Globus pallidus (tissue), 1 donor: ENCODE results near the gene ABCC1.
"Not testable (repeated sequence)": the region's sequence is repeated elsewhere in the genome, so short reads cannot be mapped to it uniquely, and the experiment has no call there.

Experiments
- DNase-seq: peaks from one replicate; pipeline ENCODE4 v3.0.0-alpha.2; 2015; ENCODE audit warnings: low spot score

ABCC1 gene

DNA sequence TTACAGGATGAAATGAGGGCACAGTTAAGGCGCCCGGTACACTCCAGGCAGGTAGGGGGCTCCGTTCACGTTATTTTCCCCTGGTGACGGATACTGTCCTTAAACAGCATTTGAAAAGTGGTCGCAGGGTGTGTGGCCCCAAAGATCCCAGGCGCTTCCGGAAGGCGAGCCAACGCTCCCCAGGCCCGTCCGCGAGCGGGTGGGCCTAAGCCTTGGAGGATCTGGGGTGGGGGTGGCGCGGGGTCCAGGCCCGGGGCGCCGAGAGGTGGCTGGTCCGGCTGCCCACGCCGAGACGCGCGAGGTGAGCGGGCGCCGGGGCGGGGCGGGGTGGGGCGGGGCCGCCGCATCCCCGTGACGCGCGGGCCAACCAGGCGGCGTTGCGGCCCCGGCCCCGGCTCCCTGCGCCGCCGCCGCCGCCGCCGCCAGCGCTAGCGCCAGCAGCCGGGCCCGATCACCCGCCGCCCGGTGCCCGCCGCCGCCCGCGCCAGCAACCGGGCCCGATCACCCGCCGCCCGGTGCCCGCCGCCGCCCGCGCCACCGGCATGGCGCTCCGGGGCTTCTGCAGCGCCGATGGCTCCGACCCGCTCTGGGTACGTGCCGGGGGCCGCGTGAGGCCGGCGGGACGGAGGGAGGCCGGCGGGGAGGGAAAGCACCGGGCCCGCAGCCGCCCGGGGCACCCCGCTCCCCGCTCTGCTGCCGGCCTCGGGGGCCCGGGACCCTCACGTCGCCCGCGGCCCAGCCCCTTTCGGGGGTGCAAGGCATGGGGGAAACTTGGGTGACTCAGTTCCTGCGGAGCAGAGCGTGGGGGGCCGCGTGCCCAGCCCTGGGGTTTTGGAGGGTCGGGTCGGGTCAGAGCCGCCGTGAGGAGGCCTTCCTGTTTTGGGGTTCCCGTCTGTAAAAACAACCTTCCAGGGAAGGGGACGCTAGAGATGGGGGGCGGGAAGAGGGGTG lies at the start of gene ABCC1:
ABCC1 (plus strand) TSS at position 407 of the 951 bp plus-strand sequence; CDS start at position 543, 136 bp downstream.
- no peak for DNase-seq

DNA sequence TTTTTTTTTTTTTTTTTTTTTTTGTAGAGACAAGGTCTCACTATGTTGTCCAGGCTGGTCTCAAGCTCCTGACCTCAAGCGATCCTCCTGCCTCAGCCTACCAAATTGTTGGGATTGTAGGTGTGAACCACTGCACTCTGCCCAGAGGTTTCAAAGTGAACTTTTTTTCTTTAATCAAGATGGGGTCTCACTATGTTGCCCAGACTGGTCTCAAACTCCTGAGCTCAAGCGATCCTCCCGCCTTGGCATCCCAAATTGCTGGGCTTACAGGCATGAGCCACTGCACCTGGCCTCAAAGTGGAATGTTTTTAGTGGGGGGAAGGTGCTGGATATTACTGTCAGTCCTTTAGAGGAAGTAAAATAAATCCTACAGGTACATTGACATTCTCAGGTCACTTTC lies 49.1 kb upstream of the ABCC1 start:
- DNase-seq = no peak

DNA sequence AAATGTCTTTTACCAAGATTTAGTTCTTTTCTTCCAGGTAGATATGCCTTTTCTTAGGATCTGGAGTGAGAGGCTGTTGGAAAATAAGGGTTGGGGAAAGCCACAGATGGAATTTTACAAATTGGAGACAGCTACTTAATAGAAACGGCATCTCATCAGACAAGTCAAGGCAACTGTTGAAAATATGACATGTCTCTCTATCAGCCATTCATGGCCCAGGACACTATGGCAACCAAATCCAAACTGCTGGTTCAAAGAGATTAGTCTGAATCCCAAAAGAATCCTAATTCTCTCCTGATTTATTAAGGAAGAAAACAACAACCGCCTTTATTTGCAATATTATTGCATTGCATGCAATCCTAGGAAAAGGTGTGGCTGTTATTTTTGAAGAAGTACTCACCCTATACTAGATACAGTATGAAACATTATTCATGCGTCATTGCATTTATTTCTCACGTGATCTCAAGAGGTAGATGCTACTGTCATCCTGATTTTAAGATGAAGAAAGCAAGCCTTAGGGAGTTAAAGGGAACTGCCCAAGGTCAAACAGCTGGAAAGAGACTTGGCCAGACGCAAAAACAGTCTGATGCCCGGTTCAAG lies 48.4 kb upstream of the ABCC1 start:
- DNase-seq = no peak

DNA sequence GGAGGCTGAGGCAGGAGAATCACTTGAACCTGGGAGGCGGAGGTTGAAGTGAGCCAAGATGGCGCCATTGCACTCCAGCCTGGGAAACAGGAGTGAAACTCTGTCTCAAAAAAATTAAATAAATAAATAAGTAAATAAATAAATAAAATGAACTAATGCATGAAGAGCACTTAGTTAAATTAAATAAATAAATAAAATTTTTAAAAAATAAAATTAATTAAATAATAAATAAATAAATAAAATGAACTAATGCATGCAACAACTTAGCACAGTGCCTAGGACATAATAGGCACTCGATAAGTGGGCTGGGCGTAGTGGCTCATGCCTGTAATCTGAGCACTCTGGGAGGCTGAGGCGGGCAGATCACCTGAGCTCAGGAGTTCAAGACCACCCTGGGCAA lies 45.5 kb upstream of the ABCC1 start:
- DNase-seq = no peak

DNA sequence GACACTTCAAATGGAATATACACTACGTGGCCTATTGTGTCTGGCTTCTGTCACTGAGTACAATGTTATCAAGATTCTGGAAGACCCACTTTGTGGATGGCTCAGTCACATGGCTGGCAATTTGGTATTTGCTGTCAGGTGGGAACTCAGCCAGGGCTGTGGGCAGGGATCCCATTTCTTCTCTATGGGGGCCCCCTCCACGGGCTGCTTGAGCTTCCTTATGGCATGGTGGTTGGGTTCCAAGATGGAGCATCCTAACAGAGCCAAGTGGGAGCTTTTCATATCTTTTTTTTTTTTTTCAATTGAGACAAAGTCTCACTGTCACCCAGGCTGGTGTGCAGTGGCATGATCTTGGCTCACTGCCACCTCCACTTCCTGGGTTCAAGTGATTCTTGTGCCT lies 43.0 kb upstream of the ABCC1 start:
- no peak for DNase-seq

DNA sequence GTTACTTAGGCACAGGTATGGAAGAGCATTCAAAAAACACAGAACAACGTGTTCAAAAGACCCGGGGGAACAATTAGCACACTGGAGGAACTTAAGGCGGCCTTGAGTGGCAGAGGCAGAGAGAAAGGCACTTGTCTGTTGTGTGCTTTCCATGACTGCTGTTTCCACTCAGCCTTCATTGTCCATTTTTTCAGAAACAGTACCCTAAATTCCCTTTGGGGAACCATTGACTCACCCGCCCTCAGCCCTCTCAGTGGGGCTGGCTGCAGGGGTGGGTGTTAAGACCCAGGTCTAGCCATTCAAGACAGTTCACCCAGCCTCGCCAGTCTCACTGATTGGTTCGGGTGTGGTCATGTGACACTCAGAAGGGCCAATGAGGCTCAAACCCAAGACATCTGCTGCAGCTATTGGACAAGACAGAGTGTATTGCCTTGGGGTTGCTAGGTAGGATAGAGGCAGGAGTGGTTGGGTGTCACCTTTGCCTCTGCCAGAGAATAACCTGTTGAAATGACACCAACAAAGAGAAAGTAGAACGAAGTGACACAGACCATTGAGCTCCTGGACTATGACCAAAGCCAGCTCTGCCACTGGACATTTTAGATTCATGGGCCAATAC lies 41.4 kb upstream of the ABCC1 start:
- DNase-seq = no peak

DNA sequence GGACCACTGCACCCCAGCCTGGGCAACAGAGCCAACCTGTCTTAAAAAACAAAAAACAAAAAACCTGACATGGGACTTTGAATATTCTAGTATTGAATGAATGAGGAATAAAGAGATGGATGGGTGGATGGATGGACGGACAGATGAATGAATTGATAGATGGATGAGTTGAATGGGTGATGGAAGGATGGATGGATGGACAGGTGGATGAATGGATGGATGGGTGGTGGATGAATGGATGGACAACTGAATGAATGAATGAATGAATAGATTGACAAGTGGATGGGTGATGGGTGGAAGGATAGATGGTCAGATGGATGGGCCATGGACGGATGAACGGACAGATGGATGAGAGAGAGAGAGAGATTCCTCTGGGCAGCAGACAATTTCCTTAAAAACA lies 38.2 kb upstream of the ABCC1 start:
- no peak for DNase-seq

DNA sequence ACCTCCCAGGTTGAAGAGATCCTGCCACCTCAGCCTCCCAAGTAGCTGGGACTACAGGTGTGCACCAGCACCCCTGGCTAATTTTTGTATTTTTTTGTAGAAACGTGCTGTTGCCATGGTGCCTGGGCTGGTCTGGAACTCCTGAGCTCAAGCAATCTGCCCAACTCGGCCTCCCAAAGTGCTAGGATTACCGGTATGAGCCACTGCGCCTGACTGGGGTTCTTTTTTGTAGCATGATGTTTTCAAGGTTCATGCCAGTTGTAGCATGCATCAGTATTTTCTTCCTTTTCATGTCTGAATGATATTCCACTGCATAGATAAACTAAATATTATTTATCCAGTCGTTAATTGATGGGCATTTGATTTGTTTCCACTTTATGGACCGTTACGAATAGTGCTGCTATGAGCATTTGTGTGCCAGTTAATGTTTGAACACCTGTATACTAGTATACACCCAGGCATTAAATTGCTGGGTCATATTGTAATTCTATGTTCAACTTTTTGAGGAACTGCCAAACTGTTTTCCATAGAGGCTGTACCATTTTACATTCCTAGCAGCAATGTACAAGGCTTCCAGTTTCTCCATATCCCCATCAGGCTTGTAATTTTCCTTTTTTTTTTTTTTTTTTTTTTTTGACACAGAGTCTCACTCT lies 36.2 kb upstream of the ABCC1 start:
- no peak for DNase-seq

DNA sequence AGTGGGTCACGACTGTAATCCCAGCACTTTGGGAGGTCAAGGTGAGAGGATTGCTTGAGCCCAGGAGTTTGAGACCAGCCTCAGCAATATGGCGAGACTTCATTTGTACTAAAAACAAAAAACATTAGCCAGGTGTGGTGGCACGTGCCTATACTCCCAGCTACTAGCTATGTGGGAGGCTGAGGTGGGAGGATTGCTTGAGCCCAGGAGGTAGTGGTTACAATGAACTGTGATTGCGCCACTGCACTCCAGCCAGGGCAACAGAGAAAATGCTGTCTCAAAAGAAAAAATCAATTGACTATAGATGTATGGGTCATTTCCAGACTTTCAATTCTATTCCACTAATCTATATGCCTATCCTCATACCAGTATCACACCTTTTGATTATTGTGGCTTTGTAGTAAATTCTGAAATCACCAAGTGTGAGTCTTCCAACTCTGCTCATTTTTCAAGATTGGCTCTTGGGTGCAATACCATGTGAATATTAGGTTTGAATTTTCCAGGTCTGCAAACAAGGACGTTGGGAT lies 33.8 kb upstream of the ABCC1 start:
- DNase-seq = no peak

DNA sequence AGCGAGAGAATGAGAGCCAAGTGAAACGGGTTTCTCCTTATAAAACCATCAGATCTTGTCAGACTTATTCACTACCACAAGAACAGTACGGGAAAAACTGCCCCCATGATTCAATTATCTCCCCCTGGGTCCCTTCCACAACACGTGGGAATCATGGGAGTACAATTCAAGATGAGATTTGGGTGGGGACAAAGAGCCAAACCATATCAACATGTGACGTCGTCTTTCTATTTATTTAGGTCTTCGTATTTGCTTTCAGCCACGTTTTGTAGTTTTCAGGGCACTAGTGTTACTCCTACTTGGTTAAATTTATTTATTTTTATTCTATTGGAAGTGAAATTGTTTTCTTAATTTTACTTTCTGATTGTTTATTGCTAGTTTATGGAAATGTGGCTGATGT lies 33.1 kb upstream of the ABCC1 start:
- no peak for DNase-seq

DNA sequence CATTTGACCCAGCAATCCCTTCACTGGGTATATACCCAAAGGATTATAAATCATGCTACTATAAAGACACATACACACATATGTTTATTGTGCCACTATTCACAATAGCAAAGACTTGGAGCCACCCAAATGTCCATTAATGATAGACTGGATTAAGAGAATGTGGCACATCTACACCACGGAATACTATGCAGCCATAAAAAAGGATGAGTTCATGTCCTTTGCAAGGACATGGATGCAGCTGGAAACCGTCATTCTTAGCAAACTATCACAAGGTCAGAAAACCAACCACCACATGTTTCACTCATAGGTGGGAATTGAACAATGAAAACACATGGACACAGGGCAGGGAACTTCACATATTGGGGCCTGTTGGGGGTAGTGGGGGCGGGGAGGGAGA lies 31.1 kb upstream of the ABCC1 start:
- not testable (repeated sequence) for DNase-seq

DNA sequence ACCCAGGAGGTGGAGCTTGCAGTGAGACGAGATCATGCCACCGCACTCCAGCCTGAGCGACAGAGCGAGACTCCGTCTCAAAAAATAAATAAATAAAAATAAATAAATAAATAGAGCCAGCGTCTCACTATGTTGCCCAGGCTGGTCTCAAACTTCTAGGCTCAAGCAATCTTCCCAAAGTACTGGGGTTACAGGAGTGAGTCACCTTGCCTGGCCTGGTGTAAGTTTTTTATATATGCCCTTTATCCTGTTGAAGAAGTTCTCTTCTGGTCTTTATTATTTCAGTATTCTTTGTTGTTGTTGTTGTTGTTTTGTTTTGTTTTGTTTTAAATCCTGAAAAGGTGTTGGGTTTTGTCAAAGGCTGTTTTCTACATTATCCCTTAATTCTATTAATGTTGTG lies 30.1 kb upstream of the ABCC1 start:
- DNase-seq = no peak

DNA sequence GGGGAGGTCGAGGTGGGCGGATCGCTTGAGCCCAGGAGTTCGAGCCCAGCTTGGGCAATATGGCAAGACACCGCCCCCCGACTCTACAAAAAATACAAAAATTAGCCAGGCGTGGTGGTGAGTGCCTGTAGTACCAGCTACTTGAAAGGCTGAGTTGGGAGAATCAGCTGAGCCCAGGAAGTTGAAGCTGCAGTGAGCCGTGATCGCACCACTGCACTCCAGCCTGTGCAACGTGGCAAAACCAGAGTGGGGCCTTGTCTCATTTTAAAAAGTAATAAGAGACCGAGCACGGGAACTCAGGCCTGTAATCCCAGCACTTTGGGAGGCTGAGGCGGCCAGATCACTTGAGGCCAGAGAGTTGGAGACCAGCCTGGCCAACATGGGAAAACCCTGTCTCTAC lies 24.4 kb upstream of the ABCC1 start:
- DNase-seq = no peak

DNA sequence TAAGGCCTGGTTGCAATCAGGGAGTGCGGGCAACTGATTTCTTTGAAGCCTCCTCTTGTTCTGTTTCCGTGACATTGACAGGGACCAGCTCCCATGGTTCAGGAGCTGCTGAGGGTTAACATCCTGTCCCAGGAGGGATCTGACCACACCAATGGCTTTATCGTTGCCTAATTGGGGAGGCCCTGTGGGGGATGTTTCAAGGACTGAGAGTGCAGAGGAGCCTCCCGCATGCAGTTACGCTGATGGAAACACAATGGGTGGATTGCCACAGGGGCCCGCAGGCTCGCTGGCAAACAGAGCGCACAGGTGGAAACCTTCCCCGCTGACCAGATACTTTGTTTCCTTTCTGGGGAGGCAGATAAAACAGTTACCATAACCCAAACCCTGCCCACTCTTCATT lies 23.8 kb upstream of the ABCC1 start:
- no peak for DNase-seq

DNA sequence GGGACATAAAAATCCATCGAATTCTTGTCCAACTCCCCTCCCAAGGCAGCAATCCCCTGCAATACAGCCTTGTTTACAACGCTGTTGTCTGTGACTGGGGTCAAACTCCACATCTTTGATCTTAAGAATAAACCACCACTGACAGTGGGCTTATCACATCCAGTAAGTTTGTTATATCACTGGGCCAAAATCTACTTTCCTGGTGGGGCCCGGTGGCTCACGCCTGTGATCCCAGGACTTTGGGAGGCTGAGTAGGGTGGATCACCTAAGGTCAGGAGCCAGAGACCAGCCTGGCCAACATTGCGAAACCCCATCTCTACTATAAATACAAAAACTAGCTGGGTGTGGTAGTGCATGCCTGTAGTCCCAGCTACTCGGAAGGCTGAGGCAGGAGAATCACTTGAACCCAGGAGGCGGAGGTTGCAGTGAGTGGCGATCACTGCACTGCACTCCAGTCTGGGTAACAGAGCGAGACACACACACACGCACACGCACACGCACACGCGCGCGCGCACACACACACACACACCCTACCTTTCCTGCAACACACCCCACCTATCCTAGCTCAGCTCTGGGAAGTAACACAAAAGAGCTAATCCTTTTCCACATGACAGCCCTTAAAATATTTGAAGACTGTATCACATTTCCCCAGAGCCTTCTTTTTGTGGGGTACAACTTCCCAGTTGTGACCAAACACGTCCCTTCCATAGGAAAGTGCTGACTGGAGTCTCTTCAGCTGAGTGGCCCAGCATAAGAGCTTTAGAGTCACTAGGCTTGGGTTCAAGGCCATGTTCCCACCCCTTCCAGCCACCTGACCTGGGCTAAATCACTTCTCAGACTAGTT lies 20.9 kb upstream of the ABCC1 start:
- DNase-seq = no peak

DNA sequence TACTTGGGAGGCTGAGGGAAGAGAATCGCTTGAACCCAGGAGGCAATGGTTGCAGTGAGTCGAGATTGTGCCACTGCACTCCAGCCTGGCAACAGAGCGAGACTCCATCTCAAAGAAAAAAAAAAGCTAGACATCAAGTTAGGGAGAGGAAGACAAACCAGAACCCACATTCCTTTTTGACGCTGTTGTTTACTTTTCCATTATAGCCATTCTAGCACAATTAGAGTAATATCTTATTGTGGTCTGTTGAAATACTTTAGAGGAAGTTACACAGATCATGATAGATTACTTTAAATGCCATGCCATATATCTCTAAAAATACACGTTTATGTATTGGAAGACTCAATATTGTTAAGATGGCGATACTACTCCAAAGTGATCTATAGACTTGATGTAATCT lies 16.5 kb upstream of the ABCC1 start:
- no peak for DNase-seq

DNA sequence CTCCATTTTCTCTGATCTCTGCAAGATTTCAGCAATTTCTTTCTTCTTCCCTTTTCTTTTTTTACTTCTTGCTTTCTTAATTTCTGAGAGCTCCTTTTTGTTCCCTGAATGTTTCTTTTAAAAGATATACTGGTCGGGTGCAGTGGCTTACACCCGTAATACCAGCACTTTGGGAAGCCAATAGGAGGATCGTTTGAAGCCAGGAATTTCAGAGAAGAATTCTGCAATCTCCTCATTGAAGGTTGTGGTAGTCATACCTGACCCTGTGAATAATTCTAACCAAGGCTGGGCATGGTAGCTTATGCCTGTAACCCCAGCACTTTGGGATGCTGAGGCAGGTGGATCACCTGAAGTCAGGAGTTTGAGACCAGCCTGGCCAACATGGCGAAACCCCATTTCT lies 15.6 kb upstream of the ABCC1 start:
- DNase-seq = no peak

DNA sequence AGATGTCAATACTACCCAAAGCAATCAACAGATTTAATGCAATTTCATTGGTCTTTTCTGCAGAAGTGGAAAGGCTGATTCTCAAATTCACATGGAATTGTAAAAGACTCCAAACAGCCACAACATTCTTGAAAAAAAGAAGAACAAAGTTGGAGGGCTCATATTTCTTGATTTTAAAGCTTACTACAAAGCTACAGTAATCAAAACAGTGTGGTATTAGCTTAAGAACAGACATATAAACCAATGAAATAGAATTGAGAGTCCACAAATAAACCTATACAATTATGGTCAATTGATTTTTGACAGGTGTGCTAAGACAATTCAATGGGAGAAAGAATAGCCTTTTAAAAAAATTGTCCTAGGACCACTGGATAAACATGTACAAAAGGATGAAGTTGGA lies 14.4 kb upstream of the ABCC1 start:
- no peak for DNase-seq

DNA sequence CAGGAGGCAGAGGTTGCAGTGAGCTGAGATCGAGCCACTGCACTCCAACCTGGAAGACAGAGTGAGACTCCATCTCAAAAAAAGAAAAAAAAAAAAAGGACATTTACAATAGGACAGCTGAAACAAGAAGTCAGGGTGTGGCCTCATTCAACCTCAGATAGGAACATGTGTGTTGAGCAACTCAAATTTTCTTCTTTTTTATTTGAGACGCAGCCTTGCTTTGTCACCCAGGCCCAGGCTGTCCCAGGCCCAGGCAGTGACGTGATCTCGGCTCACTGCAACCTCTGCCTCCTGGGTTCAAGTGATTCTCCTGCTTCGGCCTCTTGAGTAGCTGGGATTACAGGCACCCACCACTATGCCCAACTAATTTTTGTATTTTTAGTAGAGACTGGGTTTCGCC lies 12.6 kb upstream of the ABCC1 start:
- DNase-seq = not testable (repeated sequence)

DNA sequence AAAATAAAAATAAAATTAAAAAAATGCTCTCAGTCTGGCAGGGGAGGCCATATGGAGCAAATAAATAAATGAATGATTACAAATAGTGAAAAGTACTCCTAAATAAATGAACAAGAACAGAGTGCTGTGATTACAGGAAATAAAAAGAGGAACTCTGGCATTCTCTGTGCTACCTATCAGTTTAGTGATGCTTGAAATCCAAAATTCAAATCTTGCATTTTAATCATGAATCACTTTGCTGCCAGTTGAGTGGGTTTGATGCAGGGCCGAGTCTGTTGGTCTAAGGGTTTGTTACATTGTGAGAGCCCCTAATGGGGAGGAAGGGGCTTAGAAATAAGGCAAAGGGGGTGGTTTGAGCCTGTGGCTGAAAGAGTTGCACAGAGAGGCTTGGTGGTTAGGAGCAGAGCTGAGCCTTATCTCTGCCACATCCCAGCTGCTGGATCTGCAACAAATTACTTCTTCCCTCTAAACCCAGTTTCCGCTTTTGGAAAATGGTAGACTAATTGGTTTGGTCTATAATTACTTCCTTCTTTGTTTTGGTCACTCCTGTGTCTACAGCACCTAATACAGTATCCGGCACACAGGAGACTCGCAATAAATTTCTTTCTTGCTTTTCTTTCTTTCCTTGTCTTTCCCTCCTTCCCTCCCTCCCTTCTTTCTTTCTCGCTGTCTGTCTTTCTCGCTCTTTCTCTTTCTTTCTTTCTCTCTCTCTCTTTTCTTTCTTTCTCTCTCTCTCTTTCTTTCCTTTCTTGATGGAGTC lies 6.3 kb upstream of the ABCC1 start:
- no peak for DNase-seq
